ENCODE measurements around the gene ACSL5. TPM values are rescaled to one million over a fixed set of nuclear protein-coding genes. Genes with fewer than 3 reads are reported as not detected.

ACSL5 gene
- total RNA-seq, 1 experiment from 2014 or later: 63.6 TPM

DNA sequence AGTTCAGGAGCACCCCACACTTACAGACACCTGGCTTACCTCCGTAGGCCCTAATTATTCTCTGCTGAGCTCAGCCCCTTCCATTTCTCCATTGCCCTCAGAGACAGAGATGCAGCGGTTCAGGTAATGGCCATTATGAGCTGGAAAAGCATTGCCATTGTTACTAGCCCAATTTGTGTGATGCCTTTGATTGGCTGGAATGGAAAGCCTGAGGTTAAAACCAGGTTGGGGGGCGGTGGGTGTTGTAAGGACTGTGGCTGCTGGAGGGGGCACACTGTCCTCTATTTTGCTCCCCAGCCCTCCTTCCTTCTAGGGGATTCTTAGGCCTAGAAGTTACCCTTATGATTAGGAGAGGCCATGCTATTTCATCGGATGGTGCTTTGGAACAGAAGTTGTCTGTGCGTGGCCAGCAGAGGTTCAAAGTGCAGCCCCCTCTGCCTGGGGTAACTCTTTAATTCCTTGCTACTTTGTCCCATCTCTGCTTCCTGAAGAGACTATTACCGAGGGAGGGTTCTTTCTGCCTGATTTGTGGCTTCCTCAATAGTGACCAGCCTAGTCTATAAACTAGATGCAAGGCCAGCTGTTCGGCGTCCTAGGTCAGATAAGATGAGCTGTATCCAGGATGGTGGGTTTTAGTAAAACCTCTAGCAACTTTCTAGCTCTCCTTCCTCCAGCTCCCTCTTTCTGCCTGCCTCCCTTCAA, 14.2 kb upstream of the ACSL5 start:
- H3K36me3 ChIP-seq (ENCODE audit: insufficient read depth, low read length): no peaks in the 10 kb centered on the region
- H3K9me3 ChIP-seq (ENCODE audit: low read length): no peaks in the 10 kb centered on the region
- no peaks in the 10 kb centered on the region for H3K27me3 ChIP-seq (ENCODE audit: low read length)
- no peak overlapping the region for H3K4me3 ChIP-seq (ENCODE audit: low read length)
- H3K27ac ChIP-seq (ENCODE audit: low read length): no peak overlapping the region
- DNase-seq: no peak
- no peaks in the 10 kb centered on the region for H4K20me1 ChIP-seq (ENCODE audit: insufficient read depth, low read depth, low read length)
- no peak overlapping the region for H3K4me2 ChIP-seq (ENCODE audit: low read depth, low read length, poor library complexity, severe bottlenecking)
- no peak overlapping the region for H3K9ac ChIP-seq (ENCODE audit: low read length)
- H3K9me2 ChIP-seq (replicated peaks; ENCODE audit: insufficient read depth, low read length): no peaks in the 10 kb centered on the region
- H2AFZ ChIP-seq (ENCODE audit: low read length): no peak overlapping the region
- no peaks in the 10 kb centered on the region for H3K79me2 ChIP-seq (ENCODE audit: low read length)
- no peaks in the 10 kb centered on the region for H3K4me1 ChIP-seq (ENCODE audit: low read length)

DNA sequence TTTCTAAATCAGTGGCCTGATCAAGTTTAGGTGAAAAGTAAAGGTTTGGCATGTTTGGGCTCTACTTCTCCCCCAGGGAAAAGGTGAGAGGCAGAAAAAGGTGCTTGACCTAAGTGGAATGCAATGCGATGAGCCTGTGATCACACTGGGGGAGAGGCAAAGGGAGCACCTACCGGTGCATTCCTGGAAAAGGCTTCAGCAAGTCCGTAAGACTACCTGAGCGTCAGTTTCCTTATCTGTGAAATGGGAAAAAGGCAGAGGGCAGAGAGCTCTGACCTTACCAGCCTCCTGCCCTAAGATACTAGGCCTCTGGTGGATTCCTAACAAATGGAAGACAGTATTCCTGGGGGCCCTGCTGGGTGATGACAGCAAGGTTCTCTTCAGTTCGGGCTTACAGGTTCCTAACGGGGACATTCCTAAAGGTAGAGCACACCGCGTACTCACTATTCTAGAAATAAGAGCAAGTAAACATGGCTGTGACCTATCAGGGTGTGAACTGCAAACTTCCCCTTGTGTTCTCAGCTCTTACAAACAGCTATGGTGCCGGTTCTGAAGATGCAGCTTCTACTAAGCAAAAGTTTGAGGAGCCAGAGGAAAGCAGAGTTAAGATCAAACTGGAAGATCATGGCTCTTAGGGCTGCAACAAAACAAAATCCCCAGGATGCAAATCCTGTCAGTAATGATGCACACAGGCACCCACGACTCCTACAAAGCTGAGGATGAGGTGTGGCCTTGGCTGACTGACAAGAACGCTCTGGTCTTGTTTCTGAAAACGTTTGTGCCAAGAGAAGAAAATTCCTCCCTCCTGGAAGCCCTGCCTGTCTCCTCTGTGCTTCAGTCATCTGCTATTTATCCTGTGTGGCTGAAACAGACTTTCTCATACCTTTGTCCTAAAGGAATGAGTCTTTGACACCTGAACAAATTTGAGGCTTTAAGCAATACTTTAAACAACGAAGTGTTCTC, 13.3 kb upstream of the ACSL5 start:
- H3K79me2 ChIP-seq (ENCODE audit: low read length): no peaks in the 10 kb centered on the region
- no peak for DNase-seq
- H3K4me2 ChIP-seq (ENCODE audit: low read depth, low read length, poor library complexity, severe bottlenecking): no peak overlapping the region
- H3K4me3 ChIP-seq (ENCODE audit: low read length): no peak overlapping the region
- H3K36me3 ChIP-seq (ENCODE audit: insufficient read depth, low read length): no peaks in the 10 kb centered on the region
- no peak overlapping the region for H3K9ac ChIP-seq (ENCODE audit: low read length)
- no peaks in the 10 kb centered on the region for H3K4me1 ChIP-seq (ENCODE audit: low read length)
- no peaks in the 10 kb centered on the region for H4K20me1 ChIP-seq (ENCODE audit: insufficient read depth, low read depth, low read length)
- no peak overlapping the region for H3K27ac ChIP-seq (ENCODE audit: low read length)
- no peak overlapping the region for H2AFZ ChIP-seq (ENCODE audit: low read length)
- no peaks in the 10 kb centered on the region for H3K9me3 ChIP-seq (ENCODE audit: low read length)
- H3K27me3 ChIP-seq (ENCODE audit: low read length): no peaks in the 10 kb centered on the region
- H3K9me2 ChIP-seq (replicated peaks; ENCODE audit: insufficient read depth, low read length): no peaks in the 10 kb centered on the region

DNA sequence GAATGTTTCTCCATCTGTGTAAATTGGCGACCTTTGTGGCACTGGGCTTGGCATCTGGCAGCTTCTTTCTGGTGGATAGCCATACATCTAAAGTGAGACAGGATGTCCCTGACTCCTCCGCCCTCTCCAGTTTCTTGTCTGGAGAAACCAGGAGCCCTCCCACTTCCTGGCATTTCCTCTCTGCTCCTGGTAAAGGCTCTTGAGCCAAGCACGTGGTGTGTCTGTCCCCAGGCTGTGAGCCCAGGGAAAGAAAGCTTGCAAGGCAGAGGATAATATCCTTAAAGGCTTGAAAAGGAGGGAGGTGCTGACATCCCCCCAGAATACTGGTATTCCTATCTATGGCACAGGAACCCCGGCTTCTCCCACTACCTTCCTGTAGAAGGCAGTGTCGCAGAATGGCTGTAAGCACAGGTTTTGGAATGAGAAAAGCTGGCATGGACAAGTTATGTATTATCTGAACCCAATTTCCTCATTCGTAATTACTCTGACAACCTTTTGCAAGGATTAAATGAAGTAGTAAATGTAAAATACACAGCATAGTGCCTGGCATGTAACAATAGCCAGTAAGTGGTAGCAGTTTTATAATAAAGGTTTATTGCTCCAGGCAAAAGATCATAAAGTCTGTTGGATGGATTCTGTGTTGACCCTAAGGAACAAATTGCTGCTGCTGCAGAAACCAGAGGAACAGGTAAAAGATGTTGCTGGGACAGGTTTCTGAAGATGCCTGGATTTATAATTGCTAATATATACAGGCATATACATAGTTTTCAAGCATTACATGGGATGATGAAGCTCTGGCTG, 11.8 kb upstream of the ACSL5 start:
- Histone ChIP-seq H3K79me2 (ENCODE audit: low read length) (no peaks in the 10 kb centered on the region), H4K20me1 (ENCODE audit: insufficient read depth, low read depth, low read length) (no peaks in the 10 kb centered on the region), H3K4me2 (ENCODE audit: low read depth, low read length, poor library complexity, severe bottlenecking) (no peak overlapping the region), H3K9ac (ENCODE audit: low read length) (no peak overlapping the region), H3K27ac (ENCODE audit: low read length) (no peak overlapping the region), H3K4me3 (ENCODE audit: low read length) (no peak overlapping the region), H3K9me2 (replicated peaks; ENCODE audit: insufficient read depth, low read length) (no peaks in the 10 kb centered on the region), H3K27me3 (ENCODE audit: low read length) (no peaks in the 10 kb centered on the region), H3K9me3 (ENCODE audit: low read length) (no peaks in the 10 kb centered on the region), H2AFZ (ENCODE audit: low read length) (no peak overlapping the region), H3K4me1 (ENCODE audit: low read length) (no peaks in the 10 kb centered on the region), H3K36me3 (ENCODE audit: insufficient read depth, low read length) (no peaks in the 10 kb centered on the region)
- DNase-seq: no peak

DNA sequence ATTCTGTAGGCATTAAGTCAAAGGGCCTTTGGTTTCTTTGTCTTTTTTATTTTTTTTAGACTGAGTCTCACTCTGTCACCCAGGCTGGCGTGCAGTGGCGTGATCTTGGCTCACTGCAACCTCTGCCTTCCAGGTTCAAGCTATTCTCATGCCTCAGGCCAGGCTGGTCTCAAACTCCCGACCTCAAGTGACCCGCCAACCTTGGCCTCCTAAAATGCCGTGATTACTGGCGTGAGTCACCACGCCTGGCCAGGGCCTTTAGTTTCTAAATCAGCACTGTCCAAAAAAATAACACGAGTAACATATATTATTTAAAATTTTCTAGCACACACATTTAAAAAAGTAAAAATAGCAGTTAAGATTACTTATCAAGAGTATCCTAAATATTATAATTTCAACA, 11.1 kb upstream of the ACSL5 start:
- Histone ChIP-seq H3K4me3 (ENCODE audit: low read length) (no peak overlapping the region), H3K79me2 (ENCODE audit: low read length) (no peaks in the 10 kb centered on the region), H3K27me3 (ENCODE audit: low read length) (no peaks in the 10 kb centered on the region), H3K9me3 (ENCODE audit: low read length) (no peaks in the 10 kb centered on the region), H3K36me3 (ENCODE audit: insufficient read depth, low read length) (no peaks in the 10 kb centered on the region), H3K4me1 (ENCODE audit: low read length) (no peaks in the 10 kb centered on the region), H3K9me2 (replicated peaks; ENCODE audit: insufficient read depth, low read length) (no peaks in the 10 kb centered on the region), H3K9ac (ENCODE audit: low read length) (no peak overlapping the region), H2AFZ (ENCODE audit: low read length) (no peak overlapping the region), H4K20me1 (ENCODE audit: insufficient read depth, low read depth, low read length) (no peaks in the 10 kb centered on the region), H3K27ac (ENCODE audit: low read length) (no peak overlapping the region), H3K4me2 (ENCODE audit: low read depth, low read length, poor library complexity, severe bottlenecking) (no peak overlapping the region)
- no peak for DNase-seq

DNA sequence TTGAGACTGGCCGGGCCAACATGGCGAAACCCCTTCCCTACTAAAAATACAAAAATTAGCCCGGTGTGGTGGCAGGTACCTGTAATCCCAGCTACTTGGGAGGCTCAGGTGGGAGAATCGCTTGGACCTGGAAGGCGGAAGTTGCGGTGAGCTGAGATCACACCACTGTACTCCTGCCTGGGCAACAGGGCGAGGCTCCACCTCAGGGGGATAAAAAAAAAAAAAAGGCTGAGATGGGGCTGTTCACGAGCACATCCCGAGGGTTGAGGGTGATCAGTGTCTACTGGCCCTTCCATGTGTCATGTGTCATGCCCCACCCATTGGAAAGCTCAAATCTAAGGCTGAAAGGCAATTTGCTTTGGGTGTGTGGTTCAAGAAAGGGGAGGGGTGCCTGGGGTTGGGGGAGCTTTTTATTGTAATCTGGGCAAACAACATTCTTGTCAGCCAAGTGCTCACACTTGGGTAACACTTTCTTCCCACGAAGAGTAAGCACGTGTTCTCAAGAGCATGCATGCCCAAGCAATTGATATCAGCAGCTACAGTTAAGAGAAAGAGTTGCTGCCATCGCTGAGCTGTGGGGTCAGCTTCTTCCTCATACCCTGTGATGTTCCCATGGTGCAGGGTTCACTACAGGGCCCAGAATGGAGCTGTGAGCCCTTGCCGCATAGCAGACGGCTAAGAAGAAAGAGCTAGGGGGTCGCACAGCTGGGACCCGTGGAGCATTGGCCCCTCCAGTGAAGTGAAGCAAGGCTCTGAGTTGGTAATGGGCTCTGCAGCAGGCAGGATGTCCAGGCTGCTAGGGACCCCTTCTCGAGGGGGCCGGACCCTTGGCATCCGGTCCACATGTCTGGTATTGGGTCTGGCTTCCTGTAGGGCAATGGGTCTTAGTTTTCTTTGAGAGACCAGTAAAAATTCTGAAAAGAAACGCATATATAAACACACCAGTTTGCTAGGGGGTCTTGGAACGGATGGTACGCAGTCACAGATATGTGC, 9.9 kb upstream of the ACSL5 start:
- Histone ChIP-seq H3K4me2 (ENCODE audit: low read depth, low read length, poor library complexity, severe bottlenecking) (no peak overlapping the region), H3K9ac (ENCODE audit: low read length) (no peak overlapping the region), H2AFZ (ENCODE audit: low read length) (no peak overlapping the region), H4K20me1 (ENCODE audit: insufficient read depth, low read depth, low read length) (no peaks in the 10 kb centered on the region), H3K4me1 (ENCODE audit: low read length) (no peaks in the 10 kb centered on the region), H3K36me3 (ENCODE audit: insufficient read depth, low read length) (no peaks in the 10 kb centered on the region), H3K27ac (ENCODE audit: low read length) (no peak overlapping the region), H3K9me2 (replicated peaks; ENCODE audit: insufficient read depth, low read length) (no peaks in the 10 kb centered on the region), H3K9me3 (ENCODE audit: low read length) (no peaks in the 10 kb centered on the region), H3K4me3 (ENCODE audit: low read length) (no peak overlapping the region), H3K27me3 (ENCODE audit: low read length) (no peaks in the 10 kb centered on the region), H3K79me2 (ENCODE audit: low read length) (no peaks in the 10 kb centered on the region)
- no peak for DNase-seq

DNA sequence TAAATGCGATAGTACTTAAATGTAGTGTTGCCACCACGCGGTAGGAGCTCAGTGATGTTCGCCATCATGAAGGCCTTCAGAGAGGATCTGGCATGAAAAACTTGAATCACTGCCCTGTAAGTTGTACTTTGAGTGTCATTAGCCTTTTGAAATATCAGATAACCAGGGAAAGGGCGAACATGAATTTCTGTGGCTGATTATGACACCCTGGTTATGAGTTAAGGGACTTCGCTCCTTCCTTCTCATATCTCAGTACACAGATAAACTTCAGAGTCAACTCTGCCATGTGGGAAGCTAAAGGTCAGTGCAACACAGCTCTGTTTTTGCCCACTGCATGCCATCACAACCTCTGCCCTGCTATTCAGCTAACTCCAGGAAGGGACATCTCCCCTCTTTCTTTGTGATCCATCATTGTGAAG, 8.9 kb upstream of the ACSL5 start:
- Histone ChIP-seq H3K27me3 (ENCODE audit: low read length) (no peaks in the 10 kb centered on the region), H3K4me3 (ENCODE audit: low read length) (no peak overlapping the region), H3K79me2 (ENCODE audit: low read length) (no peaks in the 10 kb centered on the region), H3K9me2 (replicated peaks; ENCODE audit: insufficient read depth, low read length) (no peaks in the 10 kb centered on the region), H2AFZ (ENCODE audit: low read length) (no peak overlapping the region), H3K9me3 (ENCODE audit: low read length) (no peaks in the 10 kb centered on the region), H3K27ac (ENCODE audit: low read length) (no peak overlapping the region), H3K4me2 (ENCODE audit: low read depth, low read length, poor library complexity, severe bottlenecking) (no peak overlapping the region), H4K20me1 (ENCODE audit: insufficient read depth, low read depth, low read length) (no peaks in the 10 kb centered on the region), H3K36me3 (ENCODE audit: insufficient read depth, low read length) (no peaks in the 10 kb centered on the region), H3K9ac (ENCODE audit: low read length) (no peak overlapping the region), H3K4me1 (ENCODE audit: low read length) (no peaks in the 10 kb centered on the region)
- no peak for DNase-seq

DNA sequence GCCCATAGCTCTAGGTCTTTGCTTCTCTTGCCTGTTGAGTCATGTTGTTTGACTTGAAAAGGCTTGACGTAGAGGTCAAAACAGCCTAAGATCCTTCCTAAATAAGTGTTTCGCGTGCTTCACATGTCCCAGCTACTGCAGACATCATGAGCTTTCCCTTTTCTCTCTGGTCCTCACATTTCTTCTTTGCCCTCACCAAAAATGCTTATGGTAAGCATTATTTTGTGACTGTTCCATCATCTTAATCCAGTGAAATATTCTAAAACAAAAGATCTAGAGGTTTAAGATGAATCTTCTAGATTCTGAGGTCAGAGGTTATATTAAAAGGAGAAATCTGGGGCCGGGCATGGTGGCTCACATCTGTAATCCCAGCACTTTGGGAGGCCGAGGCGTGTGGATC, 8.5 kb upstream of the ACSL5 start:
- H3K4me3 ChIP-seq (ENCODE audit: low read length): no peak overlapping the region
- H3K27ac ChIP-seq (ENCODE audit: low read length): no peak overlapping the region
- H3K79me2 ChIP-seq (ENCODE audit: low read length): no peaks in the 10 kb centered on the region
- no peaks in the 10 kb centered on the region for H3K36me3 ChIP-seq (ENCODE audit: insufficient read depth, low read length)
- H3K4me1 ChIP-seq (ENCODE audit: low read length): no peaks in the 10 kb centered on the region
- no peaks in the 10 kb centered on the region for H4K20me1 ChIP-seq (ENCODE audit: insufficient read depth, low read depth, low read length)
- no peaks in the 10 kb centered on the region for H3K9me2 ChIP-seq (replicated peaks; ENCODE audit: insufficient read depth, low read length)
- no peaks in the 10 kb centered on the region for H3K9me3 ChIP-seq (ENCODE audit: low read length)
- DNase-seq: no peak
- no peak overlapping the region for H3K4me2 ChIP-seq (ENCODE audit: low read depth, low read length, poor library complexity, severe bottlenecking)
- no peaks in the 10 kb centered on the region for H3K27me3 ChIP-seq (ENCODE audit: low read length)
- no peak overlapping the region for H3K9ac ChIP-seq (ENCODE audit: low read length)
- no peak overlapping the region for H2AFZ ChIP-seq (ENCODE audit: low read length)
